ENCODE results near the gene EID3. TPM values are rescaled to one million over a fixed set of nuclear protein-coding genes. Genes with fewer than 3 reads are reported as not detected.
A peak's percentile ranks its signal among the peaks of the same experiment; 100 is the strongest.

Gene EID3
- total RNA-seq: 10 to 100 TPM in 2 of 3 donors, 1 to 10 TPM in 1; 6.7 to 13.3 (median 12.1) TPM

GRCh38 chr12:104303538-104304151, at the start of gene EID3:
TSS of gene EID3 (plus strand) at chr12:104303739. CDS start at chr12:104303935, 196 bp downstream.
- Histone ChIP-seq H3K27me3 (no peaks in the 10 kb centered on the region), H3K4me3 (peak within 1 kb of the TSS; percentile 42 to 81 (median 51)), H3K36me3 (no peaks in the 10 kb centered on the region), H3K4me1 (peaks cover 0 to 2% of the 10 kb centered on the region in 2 donors), H3K9me3 (no peaks in the 10 kb centered on the region), H3K27ac (peak within 1 kb of the TSS; percentile 80 to 92)
- TF ChIP-seq CTCF (IDR thresholded peaks at IDR 0.05) (no peak), POLR2AphosphoS5 (IDR thresholded peaks at IDR 0.05) (peak; percentile 45 to 67 (median 51)), POLR2A (IDR thresholded peaks at IDR 0.05) (no peak)
- DNase-seq (ENCODE audit: low spot score in 2 of 2): peak; percentile 78 to 86
- intact Hi-C loops (cut with DNase I; ENCODE audit: low total_unique reads): loop anchor here (1.0 kb wide), 1 partner anchor 15 kb away; no protein-coding TSS in a partner anchor

GRCh38 chr12:104257913-104258472, 45.5 kb upstream of the EID3 start:
- no peak overlapping the region for H3K4me3 ChIP-seq
- intact Hi-C loops (cut with DNase I; ENCODE audit: low total_unique reads): no loop called here
- no peaks in the 10 kb centered on the region for H3K27me3 ChIP-seq
- no peak for TF ChIP-seq CTCF (IDR thresholded peaks at IDR 0.05)
- no peak for TF ChIP-seq POLR2A (IDR thresholded peaks at IDR 0.05)
- TF ChIP-seq POLR2AphosphoS5 (IDR thresholded peaks at IDR 0.05): no peak
- no peak overlapping the region for H3K27ac ChIP-seq
- no peaks in the 10 kb centered on the region for H3K9me3 ChIP-seq
- no peaks in the 10 kb centered on the region for H3K4me1 ChIP-seq
- H3K36me3 ChIP-seq: no peaks in the 10 kb centered on the region
- DNase-seq (ENCODE audit: low spot score in 2 of 2): no peak

- no peak overlapping the region for H3K27ac ChIP-seq
- intact Hi-C loops (cut with DNase I; ENCODE audit: low total_unique reads): no loop called here
These were observed 45.0 kb upstream of the EID3 start for GRCh38 chr12:104258476-104259067.

GRCh38 chr12:104263026-104263425, 40.5 kb upstream of the EID3 start:
- H3K36me3 ChIP-seq: no peaks in the 10 kb centered on the region
- H3K27ac ChIP-seq: peak overlapping the region in 1 of 2 donors; percentile 19
- no peak for DNase-seq (ENCODE audit: low spot score in 2 of 2)
- no peaks in the 10 kb centered on the region for H3K4me1 ChIP-seq
- no peaks in the 10 kb centered on the region for H3K9me3 ChIP-seq
- intact Hi-C loops (cut with DNase I; ENCODE audit: low total_unique reads): no loop called here
- no peak overlapping the region for H3K4me3 ChIP-seq
- TF ChIP-seq CTCF (IDR thresholded peaks at IDR 0.05) (no peak), POLR2A (IDR thresholded peaks at IDR 0.05) (no peak), POLR2AphosphoS5 (IDR thresholded peaks at IDR 0.05) (no peak)
- H3K27me3 ChIP-seq: no peaks in the 10 kb centered on the region

More at GRCh38 chr12:104258476-104259067, 45.0 kb upstream of the EID3 start:
- H3K27me3 ChIP-seq: no peaks in the 10 kb centered on the region
- no peaks in the 10 kb centered on the region for H3K4me1 ChIP-seq
- TF ChIP-seq CTCF (IDR thresholded peaks at IDR 0.05): no peak
- no peak for TF ChIP-seq POLR2A (IDR thresholded peaks at IDR 0.05)
- no peaks in the 10 kb centered on the region for H3K9me3 ChIP-seq
- H3K4me3 ChIP-seq: no peak overlapping the region
- no peaks in the 10 kb centered on the region for H3K36me3 ChIP-seq
- no peak for DNase-seq (ENCODE audit: low spot score in 2 of 2)
